ENCODE data around the gene PLA2G6.
A peak's percentile ranks its signal among the peaks of the same experiment; 100 is the strongest.

Gene PLA2G6, protein sequence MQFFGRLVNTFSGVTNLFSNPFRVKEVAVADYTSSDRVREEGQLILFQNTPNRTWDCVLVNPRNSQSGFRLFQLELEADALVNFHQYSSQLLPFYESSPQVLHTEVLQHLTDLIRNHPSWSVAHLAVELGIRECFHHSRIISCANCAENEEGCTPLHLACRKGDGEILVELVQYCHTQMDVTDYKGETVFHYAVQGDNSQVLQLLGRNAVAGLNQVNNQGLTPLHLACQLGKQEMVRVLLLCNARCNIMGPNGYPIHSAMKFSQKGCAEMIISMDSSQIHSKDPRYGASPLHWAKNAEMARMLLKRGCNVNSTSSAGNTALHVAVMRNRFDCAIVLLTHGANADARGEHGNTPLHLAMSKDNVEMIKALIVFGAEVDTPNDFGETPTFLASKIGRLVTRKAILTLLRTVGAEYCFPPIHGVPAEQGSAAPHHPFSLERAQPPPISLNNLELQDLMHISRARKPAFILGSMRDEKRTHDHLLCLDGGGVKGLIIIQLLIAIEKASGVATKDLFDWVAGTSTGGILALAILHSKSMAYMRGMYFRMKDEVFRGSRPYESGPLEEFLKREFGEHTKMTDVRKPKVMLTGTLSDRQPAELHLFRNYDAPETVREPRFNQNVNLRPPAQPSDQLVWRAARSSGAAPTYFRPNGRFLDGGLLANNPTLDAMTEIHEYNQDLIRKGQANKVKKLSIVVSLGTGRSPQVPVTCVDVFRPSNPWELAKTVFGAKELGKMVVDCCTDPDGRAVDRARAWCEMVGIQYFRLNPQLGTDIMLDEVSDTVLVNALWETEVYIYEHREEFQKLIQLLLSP

DNA sequence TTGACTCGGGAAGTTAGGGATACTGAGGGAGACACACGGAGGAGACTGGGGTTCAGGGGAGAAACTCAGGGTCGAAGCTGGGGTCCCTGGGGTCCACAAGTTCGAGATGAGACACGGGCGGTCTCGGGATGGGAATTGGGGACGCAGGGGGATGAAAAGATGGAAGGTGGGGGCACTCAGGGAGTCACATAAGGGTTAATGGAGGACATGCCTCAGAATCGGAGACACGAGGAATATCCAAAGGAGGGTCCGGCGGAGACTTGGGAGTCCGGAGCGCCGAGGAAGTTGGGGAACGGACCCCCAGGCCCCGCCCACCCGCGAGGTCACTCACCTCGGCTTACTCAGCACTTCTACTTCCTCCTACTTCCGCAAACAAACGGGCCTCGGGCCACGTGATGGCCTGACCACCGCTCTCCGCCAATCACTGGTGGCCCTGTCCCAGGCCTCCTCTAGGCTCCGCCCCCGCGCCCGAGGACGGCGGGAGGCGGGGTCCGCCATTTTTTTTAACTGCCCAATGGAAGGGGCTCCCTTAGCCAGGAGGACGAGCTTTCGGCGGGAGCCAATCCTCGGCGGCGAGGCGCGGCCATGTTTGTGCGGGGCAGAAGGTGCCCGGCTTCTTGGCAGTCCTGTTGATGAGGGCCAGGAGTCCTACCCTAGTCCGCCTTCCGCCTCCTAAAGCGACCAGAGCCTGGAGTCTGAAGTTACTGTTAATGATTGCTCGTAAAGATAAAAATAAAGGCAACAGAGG, at the start of gene PLA2G6:
Gene PLA2G6 (minus strand): TSS at position 378 of the 748 bp plus-strand sequence. CDS start 12,404 bp downstream, outside the sequence.
- Histone ChIP-seq H4K20me1 (ENCODE audit: insufficient read depth) (no peaks in the 10 kb centered on the region), H2AFZ (ENCODE audit: low read depth) (peak within 1 kb of the TSS; percentile 47), H3K27ac (peak within 1 kb of the TSS; percentile 91), H3K4me1 (ENCODE audit: low read depth, poor library complexity, severe bottlenecking) (peaks cover 55% of the 10 kb centered on the region), H3K4me3 (IDR thresholded peaks at IDR 0.05; ENCODE audit: insufficient read depth, low read depth, low read length) (no peak within 1 kb of the TSS), H3K79me2 (ENCODE audit: insufficient read depth, low read depth) (no peaks in the 10 kb centered on the region), H3K4me2 (peak within 1 kb of the TSS; percentile 97), H3K9ac (peak within 1 kb of the TSS; percentile 96), H3K27me3 (ENCODE audit: insufficient read depth, low read depth) (no peaks in the 10 kb centered on the region), H3K36me3 (ENCODE audit: insufficient read depth) (no peaks in the 10 kb centered on the region)
- TF ChIP-seq, protein P1, sequence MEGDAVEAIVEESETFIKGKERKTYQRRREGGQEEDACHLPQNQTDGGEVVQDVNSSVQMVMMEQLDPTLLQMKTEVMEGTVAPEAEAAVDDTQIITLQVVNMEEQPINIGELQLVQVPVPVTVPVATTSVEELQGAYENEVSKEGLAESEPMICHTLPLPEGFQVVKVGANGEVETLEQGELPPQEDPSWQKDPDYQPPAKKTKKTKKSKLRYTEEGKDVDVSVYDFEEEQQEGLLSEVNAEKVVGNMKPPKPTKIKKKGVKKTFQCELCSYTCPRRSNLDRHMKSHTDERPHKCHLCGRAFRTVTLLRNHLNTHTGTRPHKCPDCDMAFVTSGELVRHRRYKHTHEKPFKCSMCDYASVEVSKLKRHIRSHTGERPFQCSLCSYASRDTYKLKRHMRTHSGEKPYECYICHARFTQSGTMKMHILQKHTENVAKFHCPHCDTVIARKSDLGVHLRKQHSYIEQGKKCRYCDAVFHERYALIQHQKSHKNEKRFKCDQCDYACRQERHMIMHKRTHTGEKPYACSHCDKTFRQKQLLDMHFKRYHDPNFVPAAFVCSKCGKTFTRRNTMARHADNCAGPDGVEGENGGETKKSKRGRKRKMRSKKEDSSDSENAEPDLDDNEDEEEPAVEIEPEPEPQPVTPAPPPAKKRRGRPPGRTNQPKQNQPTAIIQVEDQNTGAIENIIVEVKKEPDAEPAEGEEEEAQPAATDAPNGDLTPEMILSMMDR (conservative IDR thresholded peaks at IDR 0.05; ENCODE audit: low read depth, low read length), result no peak

DNA sequence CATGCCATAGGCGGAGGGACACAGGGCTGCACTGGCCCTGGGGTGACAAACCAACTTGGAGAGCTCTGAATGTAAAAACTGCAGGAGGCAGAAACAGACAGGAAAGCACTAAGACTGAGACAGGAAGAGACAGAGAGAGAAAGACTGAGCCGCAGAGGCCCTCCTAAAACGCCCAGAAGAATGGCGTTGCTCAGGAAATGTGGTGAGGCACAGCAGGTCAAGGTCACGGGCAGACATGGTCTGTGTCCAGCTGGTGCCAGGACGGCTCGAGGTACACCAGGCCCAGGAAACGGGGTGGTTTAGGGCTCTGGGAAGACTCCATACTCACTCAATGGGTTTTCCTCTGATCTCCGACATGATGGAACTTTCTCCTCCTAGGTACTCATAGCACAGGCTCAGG, 49.3 kb upstream of the PLA2G6 start:
- Histone ChIP-seq H3K4me3 (IDR thresholded peaks at IDR 0.05; ENCODE audit: insufficient read depth, low read depth, low read length) (no peak overlapping the region), H3K79me2 (ENCODE audit: insufficient read depth, low read depth) (no peaks in the 10 kb centered on the region), H3K27ac (no peak overlapping the region), H3K27me3 (ENCODE audit: insufficient read depth, low read depth) (no peaks in the 10 kb centered on the region), H2AFZ (ENCODE audit: low read depth) (no peak overlapping the region), H3K4me1 (ENCODE audit: low read depth, poor library complexity, severe bottlenecking) (peaks cover 11% of the 10 kb centered on the region), H3K36me3 (ENCODE audit: insufficient read depth) (no peaks in the 10 kb centered on the region), H4K20me1 (ENCODE audit: insufficient read depth) (no peaks in the 10 kb centered on the region), H3K4me2 (no peak overlapping the region), H3K9ac (no peak overlapping the region)
- TF ChIP-seq, protein P1 (conservative IDR thresholded peaks at IDR 0.05; ENCODE audit: low read depth, low read length), result no peak

DNA sequence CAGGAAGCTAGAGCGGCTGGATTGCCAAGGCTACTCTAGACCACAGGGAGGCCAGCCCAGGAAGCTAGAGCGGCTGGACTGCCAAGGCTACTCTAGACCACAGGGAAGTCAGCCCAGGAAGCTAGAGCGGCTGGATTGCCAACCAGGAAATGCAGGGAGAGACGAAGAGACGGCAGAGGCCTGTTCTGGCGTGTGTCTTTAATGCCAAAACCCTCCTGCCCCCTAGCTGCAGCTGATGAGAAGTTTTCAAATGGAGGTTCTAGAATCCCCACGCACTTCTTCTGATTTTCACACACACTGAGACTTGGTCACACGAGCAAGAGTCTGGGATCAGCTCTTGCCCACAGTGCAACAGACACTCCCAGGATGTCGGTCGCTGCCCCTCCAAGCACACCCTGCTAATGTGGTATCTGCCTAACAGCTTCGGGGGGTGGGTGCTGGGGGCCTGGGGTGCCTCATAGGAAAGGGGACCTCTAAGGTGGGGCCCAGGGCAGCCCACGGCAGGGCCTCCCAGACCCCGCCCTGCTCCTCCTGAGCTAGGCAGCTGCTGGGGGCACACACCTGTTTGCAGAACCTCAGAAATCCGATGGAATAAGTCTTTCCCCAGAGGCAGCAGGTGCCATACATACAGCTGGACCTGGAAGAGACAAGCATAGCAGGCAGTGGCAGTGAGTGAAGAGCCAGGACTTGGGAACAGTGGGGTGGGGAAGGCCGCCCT, 48.6 kb upstream of the PLA2G6 start:
- Histone ChIP-seq H3K4me3 (IDR thresholded peaks at IDR 0.05; ENCODE audit: insufficient read depth, low read depth, low read length) (no peak overlapping the region), H3K4me1 (ENCODE audit: low read depth, poor library complexity, severe bottlenecking) (peaks cover 11% of the 10 kb centered on the region), H3K79me2 (ENCODE audit: insufficient read depth, low read depth) (no peaks in the 10 kb centered on the region), H3K27me3 (ENCODE audit: insufficient read depth, low read depth) (no peaks in the 10 kb centered on the region), H3K9ac (no peak overlapping the region), H3K4me2 (no peak overlapping the region), H3K36me3 (ENCODE audit: insufficient read depth) (no peaks in the 10 kb centered on the region), H3K27ac (no peak overlapping the region), H2AFZ (ENCODE audit: low read depth) (no peak overlapping the region), H4K20me1 (ENCODE audit: insufficient read depth) (no peaks in the 10 kb centered on the region)
- TF ChIP-seq, protein P1 (conservative IDR thresholded peaks at IDR 0.05; ENCODE audit: low read depth, low read length), result 0 out of 2 replicates have a peak, but pooled peaks have one; percentile 23
